ES-I3 (cell line): ENCODE results near the gene CLDN16.

Source experiments
- H3K36me3 ChIP-seq: 2 replicates; pipeline ENCODE4 v1.6.1; 2013; ENCODE audit warnings: mild to moderate bottlenecking, low read length, control low read depth, moderate library complexity; ENCODE audit not compliant: insufficient read depth
- H3K4me1 ChIP-seq: 2 replicates; pipeline ENCODE4 v1.6.1; 2013; ENCODE audit warnings: mild to moderate bottlenecking, control low read depth, low read length; ENCODE audit not compliant: insufficient read depth
- H3K9ac ChIP-seq: 2 replicates; pipeline ENCODE4 v1.6.1; 2013; ENCODE audit warnings: low read depth, mild to moderate bottlenecking, low read length, moderate library complexity
- H3K9me3 ChIP-seq: 2 replicates; pipeline ENCODE4 v1.6.1; 2013; ENCODE audit warnings: mild to moderate bottlenecking, low read length, moderate library complexity; ENCODE audit not compliant: control insufficient read depth, insufficient read depth

The CLDN16 gene, protein sequence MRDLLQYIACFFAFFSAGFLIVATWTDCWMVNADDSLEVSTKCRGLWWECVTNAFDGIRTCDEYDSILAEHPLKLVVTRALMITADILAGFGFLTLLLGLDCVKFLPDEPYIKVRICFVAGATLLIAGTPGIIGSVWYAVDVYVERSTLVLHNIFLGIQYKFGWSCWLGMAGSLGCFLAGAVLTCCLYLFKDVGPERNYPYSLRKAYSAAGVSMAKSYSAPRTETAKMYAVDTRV

DNA sequence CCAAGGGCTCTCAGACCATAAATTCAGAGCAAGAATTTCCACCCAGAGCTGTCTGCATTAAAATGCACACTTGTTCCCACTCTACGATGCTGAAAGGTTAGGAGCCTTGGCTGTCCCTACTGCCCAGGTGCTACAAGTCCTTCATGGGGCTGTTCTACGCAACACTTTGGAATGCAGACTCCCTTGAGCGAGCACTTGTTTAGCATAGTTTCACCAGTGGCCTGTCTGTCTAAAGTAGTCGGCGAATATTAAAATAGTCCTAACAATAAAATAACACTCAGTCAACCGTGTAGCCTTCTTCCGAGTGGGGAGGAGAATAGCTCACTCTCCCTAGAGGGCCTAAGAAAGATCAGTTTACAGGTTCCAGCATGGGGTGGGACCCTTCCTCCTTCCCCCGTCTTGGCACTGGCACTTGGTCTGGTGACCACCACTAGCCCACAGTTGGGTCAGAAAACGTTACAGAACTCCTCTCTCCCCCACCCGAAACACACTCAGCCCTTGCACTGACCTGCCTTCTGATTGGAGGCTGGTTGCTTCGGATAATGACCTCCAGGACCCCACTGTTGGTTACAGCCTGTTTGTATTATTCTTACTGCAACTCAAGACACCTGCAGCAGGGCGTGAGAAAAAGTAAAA, at the start of gene CLDN16:
CLDN16 (plus strand) TSS at position 586 of the 636 bp plus-strand sequence. CDS start 167 bp downstream, outside the sequence.
- no peaks in the 10 kb centered on the region; the same call in 1 of the 2 replicates for H3K4me1 ChIP-seq
- no peaks in the 10 kb centered on the region for H3K36me3 ChIP-seq
- H3K9me3 ChIP-seq, result no peaks in the 10 kb centered on the region
- H3K9ac ChIP-seq, result no peak within 1 kb of the TSS

DNA sequence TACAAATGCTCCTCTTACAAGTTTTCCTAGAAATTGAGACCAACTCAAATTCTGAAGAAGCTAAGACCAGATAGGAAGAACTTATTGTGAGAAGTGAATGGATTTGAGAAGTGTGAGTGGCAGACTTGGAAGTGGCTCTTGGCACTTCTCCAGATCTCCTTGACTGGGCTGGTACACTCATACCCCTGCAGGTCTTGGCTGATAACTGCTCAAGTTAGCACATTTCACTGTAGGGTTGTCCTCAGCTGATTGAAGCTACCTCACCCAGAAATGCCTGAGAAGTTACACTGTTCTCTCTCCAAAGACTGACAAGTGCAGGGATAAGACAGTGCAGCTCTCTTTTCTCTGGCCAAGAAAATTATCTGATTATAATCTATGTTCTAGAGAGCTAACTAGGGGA, 49.2 kb upstream of the CLDN16 start:
- H3K36me3 ChIP-seq, result no peaks in the 10 kb centered on the region
- no peak overlapping the region for H3K9ac ChIP-seq
- no peaks in the 10 kb centered on the region for H3K4me1 ChIP-seq
- no peaks in the 10 kb centered on the region for H3K9me3 ChIP-seq

DNA sequence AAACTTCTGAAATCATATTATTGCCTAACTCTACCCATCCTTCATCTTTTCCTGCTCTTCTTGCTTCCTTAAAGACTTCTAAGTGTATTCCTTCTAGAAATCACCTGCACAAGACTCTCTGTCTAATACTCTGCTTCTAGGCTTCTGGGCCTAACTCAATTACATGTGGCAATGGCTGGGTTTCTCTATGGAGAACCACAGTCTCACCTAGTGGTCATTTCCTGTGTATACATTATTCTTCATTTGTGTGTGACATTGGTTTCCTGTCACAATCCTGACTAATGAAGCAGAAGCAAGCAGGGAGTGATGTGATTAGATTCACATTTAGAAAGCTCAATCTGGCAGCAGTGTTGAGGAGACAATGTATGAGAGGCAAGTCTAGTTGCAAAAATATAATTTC, 48.8 kb upstream of the CLDN16 start:
- Histone ChIP-seq H3K9me3 (no peaks in the 10 kb centered on the region), H3K4me1 (no peaks in the 10 kb centered on the region), H3K9ac (no peak overlapping the region), H3K36me3 (no peaks in the 10 kb centered on the region)

DNA sequence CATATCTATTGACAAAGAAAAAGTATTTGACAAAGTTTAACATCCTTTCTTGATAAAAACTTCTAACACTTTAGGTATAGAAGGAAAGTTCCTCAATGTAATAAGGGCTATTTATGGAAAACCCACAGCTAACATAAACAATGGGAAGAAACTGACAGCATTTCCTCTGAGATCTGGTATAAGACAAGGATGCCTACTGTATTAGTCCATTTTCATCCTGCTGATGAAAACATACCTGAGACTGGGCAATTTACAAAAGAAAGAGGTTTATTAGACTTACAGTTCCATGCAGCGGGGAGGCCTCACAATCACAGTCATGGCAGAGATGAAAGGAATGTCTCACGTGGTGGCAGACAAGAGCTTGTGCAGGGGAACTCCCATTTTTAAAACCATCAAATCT, 47.9 kb upstream of the CLDN16 start:
- H3K36me3 ChIP-seq, result no peaks in the 10 kb centered on the region
- no peaks in the 10 kb centered on the region for H3K9me3 ChIP-seq
- H3K4me1 ChIP-seq, result no peaks in the 10 kb centered on the region
- no peak overlapping the region for H3K9ac ChIP-seq

DNA sequence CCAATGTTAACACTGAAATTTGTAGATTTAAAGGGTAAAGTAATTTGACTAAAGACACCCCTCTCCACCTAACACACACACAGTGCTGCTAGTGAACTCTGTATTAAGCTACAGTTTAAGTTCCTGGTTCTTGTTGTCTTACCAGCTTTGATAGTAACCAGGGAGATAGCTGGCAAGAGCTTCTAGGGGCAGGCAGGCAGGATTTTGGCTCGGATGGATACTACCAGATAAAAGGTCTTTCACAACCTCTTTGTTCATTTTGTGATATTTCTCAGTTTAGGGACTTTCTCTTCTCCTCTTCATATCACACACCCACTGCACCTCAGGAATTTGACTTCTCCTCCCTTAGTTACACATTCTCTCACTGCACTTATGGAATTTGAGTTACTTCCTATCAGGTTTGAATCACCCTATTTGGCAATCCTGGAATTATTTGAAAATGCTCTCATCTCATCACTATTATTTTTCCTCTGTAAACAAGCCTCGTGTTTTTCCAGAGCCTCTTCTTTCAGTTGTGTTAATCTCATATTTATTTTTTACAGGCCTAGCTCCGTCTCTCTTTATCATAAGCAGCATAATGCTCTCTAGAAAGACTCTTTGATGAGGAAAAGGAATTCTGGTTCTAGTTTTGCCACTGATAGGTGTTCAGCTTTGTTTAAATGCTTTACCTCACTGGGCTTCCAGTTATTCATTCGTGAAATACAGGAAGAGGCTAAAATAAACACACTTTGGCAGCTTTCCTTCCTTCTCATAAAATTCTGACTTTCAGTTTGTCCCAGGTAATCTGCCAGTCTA, 42.7 kb upstream of the CLDN16 start:
- H3K9ac ChIP-seq, result no peak overlapping the region
- no peaks in the 10 kb centered on the region for H3K36me3 ChIP-seq
- H3K9me3 ChIP-seq, result no peaks in the 10 kb centered on the region

DNA sequence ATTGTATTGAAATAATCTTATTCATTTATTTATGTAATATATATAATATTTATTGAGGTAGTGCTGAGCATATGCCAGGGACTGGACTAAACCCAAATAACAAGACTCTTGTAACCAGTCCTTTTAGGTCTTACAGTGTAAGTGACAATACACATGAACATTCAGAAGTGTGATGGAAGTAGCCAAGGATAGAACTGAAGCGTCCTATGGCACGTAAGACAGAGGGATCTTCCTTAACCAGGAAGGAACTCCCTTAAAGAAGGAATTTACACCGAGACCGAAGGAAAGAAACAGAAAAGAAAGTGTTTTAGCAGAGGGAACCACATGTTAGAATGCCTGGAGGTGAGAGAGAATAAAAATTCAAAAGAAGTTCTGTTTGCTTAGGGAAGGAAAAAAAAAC, 42.1 kb upstream of the CLDN16 start:
- Histone ChIP-seq H3K9me3 (no peaks in the 10 kb centered on the region), H3K4me1 (no peaks in the 10 kb centered on the region; the same call in 1 of the 2 replicates), H3K9ac (no peak overlapping the region), H3K36me3 (no peaks in the 10 kb centered on the region)

More for the DNA sequence above, 42.7 kb upstream of the CLDN16 start:
- H3K4me1 ChIP-seq, result no peaks in the 10 kb centered on the region; the same call in 1 of the 2 replicates

DNA sequence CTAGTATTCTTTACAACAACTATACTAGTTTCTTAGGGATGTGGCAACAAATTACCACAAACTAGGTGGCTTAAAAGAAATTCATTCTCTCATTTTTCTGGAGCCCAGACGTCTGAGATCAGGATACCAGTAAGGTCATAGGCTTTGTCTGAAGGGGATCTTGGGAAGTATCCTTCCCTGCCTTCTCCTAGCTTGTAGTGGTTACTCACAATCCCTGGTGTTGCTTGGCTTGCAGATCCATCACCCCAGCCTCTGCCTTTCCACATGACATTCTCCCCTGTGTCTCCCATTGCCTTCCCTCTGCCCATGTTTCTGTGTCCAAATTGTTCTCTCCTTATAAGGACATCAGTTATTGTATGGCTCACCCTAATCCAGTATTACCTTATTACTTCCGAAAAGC, 41.4 kb upstream of the CLDN16 start:
- H3K9me3 ChIP-seq, result no peaks in the 10 kb centered on the region
- H3K36me3 ChIP-seq, result no peaks in the 10 kb centered on the region
- H3K9ac ChIP-seq, result no peak overlapping the region
- no peaks in the 10 kb centered on the region; the same call in 1 of the 2 replicates for H3K4me1 ChIP-seq

DNA sequence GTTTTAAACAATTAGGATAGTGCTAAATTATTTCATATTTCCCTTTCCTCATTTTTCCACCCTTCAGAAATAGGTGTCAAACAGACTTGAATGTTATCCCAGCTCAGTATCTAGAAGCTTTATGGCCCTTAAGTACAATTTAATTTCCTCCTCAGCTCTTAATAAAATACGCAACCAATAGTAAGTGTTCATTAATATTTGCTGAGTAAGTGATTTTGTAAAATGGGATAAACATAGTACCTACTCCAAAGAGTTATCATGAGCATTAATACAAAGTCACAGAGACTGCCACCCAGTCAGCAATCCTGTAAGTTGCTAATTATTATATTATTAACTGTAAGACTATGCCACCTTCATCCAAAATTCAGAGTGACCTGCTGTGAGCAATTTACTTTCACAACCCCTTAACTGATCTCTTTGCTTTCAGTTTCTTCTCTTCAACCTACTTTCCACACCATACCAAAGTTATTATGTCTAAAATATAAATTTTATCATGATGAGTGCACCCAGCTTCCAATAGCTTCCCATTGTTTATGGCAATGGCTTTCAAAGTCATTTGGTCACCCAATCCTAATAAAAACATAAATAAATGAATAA, 35.0 kb upstream of the CLDN16 start:
- Histone ChIP-seq H3K4me1 (no peaks in the 10 kb centered on the region; the same call in 1 of the 2 replicates), H3K9ac (no peak overlapping the region), H3K36me3 (no peaks in the 10 kb centered on the region), H3K9me3 (no peaks in the 10 kb centered on the region)

DNA sequence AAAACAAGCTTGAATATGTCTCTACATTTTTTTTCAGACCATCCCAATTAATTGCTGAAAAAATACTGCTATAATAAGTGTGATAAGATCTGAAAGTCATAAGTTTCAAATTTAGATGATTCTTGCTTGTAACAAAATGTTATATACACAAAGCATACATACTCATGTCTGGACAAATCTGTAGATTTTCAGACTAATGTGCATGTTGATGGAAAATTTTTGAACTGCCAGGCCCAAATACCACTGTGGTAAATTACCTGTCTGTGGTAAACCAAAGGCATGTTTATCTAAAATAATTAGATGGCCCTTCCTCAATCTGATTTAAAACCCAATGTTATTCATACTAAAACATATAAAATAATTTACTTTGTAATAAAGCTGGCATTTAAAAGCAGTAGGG, 31.7 kb upstream of the CLDN16 start:
- no peaks in the 10 kb centered on the region for H3K36me3 ChIP-seq
- H3K4me1 ChIP-seq, result no peaks in the 10 kb centered on the region; the same call in 1 of the 2 replicates
- H3K9me3 ChIP-seq, result no peaks in the 10 kb centered on the region
- H3K9ac ChIP-seq, result no peak overlapping the region

DNA sequence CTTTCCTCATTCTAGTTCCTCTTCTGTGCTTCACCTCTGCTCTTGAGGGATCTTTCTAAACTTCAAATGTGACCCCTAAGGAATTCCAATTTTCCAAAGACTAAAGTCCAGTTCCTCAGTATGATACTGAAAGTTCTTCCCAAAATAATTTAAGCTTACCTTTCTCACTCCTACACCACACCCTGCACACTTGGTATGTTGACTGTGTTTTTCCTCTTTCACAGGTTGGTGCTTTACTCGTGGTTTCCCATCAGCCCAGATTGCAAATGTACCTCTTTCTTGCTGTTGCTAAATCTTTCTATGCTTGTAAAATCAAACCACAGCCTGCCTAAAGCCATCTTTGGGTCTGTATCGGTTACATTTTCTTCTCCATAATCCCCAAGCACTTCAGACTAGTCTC, 30.5 kb upstream of the CLDN16 start:
- no peaks in the 10 kb centered on the region for H3K9me3 ChIP-seq
- H3K4me1 ChIP-seq, result no peaks in the 10 kb centered on the region; the same call in none of the 2 replicates
- no peak overlapping the region for H3K9ac ChIP-seq
- H3K36me3 ChIP-seq, result no peaks in the 10 kb centered on the region

DNA sequence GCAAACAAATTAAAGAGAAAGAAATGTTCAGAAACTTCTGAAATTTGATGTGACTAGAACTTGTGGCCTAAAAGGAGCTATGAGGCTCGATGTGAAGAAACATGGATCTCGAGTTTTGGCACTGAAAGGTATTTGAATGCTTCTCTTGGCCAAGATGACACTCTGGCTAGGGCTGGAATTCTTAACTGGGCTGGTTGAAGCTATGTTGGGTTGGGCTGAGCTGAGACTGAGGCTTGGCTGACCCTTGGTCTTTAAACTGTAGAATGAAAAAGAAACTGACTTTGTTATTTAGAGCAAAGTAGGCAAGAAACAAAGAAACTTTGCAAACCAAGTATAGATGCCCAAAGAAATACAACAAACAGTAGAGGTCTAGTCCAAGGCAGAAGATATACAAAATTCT, 28.1 kb upstream of the CLDN16 start:
- H3K36me3 ChIP-seq, result no peaks in the 10 kb centered on the region
- no peaks in the 10 kb centered on the region; the same call in none of the 2 replicates for H3K4me1 ChIP-seq
- H3K9ac ChIP-seq, result no peak overlapping the region
- H3K9me3 ChIP-seq, result no peaks in the 10 kb centered on the region

DNA sequence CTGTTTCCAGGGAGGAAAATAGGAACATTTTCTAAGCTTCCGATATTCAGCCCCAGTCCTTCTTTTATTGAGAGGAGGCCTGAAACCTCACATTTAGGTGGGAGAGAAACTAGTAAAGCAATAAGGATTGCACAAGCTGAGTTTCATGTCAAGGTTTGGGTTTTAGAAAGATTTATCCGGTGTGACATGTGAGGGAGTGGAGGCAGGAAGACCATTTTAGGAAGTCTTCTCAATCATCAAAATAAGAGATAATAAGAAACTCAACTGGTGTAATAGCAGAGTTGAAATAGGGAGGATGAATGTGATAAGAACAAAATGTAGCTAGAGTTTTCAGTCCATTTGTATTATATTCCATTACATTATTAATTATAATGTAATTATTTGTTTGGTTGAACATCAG, 27.7 kb upstream of the CLDN16 start:
- no peaks in the 10 kb centered on the region for H3K9me3 ChIP-seq
- H3K9ac ChIP-seq, result no peak overlapping the region
- no peaks in the 10 kb centered on the region; the same call in none of the 2 replicates for H3K4me1 ChIP-seq
- no peaks in the 10 kb centered on the region for H3K36me3 ChIP-seq

DNA sequence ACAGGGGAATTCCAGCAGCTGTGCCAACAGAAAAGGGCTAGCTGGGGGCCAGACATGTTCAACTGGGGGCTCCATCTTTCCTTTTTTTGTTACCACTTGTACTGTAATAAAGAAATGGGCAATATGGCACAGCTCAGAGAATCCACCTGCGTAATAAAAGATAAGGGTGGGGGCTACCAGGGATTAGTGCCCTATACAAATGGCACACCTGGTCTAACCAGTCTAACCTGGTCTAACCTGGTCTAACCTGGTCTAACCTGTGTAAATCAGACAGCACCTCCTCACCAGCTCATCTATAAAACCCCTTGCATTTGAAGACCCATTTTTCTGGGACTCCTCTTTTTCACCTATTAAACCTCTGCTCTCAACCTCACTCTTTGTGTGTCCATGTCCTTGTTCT, 26.2 kb upstream of the CLDN16 start:
- H3K9ac ChIP-seq, result no peak overlapping the region
- no peaks in the 10 kb centered on the region for H3K36me3 ChIP-seq
- peaks cover 8% of the 10 kb centered on the region for H3K4me1 ChIP-seq
- H3K9me3 ChIP-seq, result no peaks in the 10 kb centered on the region

DNA sequence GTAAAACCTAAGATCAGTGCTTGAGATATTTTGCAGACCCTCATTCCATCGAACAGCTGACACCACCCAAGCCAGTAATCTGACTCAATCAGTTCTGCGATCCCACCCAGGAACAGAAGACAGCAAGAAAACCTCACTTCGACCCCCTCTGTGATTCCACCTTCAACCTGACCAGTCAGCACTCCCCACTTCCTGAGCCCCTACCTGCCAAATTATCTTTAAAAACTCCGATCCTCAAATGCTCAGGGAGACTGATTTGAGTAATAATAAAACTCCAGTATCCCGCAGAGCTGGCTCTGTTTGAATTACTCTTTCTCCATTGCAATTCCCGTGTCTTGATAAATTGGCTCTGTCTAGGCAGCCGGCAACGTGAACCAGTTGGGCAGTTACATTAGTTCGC, 25.7 kb upstream of the CLDN16 start:
- no peaks in the 10 kb centered on the region for H3K36me3 ChIP-seq

More for the DNA sequence above, 25.7 kb upstream of the CLDN16 start:
- Histone ChIP-seq H3K9me3 (no peaks in the 10 kb centered on the region), H3K4me1 (peaks cover 8% of the 10 kb centered on the region), H3K9ac (no peak overlapping the region)
